G401 (cell line): Measurements from ENCODE around the gene SLC5A9. TPM values are rescaled to one million over a fixed set of nuclear protein-coding genes. Genes with fewer than 3 reads are reported as not detected.
"Not testable (repeated sequence)": the region's sequence is repeated elsewhere in the genome, so short reads cannot be mapped to it uniquely, and the experiment has no call there.

Experiments
- DNase-seq: peaks from one replicate; pipeline ENCODE4 v3.0.0-alpha.2; 2015; ENCODE audit warnings: low spot score
- in situ Hi-C: cut with HindIII; loops from 2 replicates; pipeline ENCODE4 v1.10.0; 2016; ENCODE audit warnings: low sequenced_read_pairs, mixed read lengths
- total RNA-seq: library from RNA; depleted of rRNA; stranded (reverse); fragments of >200 nt; shearing (Covaris generic); gene quantifications from 2 replicates; pipeline ENCODE4 v1.2.3, GENCODE V29; 2014

The SLC5A9 gene
- total RNA-seq, 1 experiment from 2014 or later, result not detected

GRCh38 chr1:48232722-48233121 is 10.2 kb downstream of the SLC5A9 start:
- DNase-seq, result no peak
- in situ Hi-C loops, result no loop called here

GRCh38 chr1:48233666-48234485 is 11.4 kb downstream of the SLC5A9 start:
- DNase-seq, result no peak
- in situ Hi-C loops, result no loop called here

GRCh38 chr1:48235652-48236051 is 13.1 kb downstream of the SLC5A9 start:
- no peak for DNase-seq
- in situ Hi-C loops, result no loop called here

GRCh38 chr1:48236716-48237470 is 14.4 kb downstream of the SLC5A9 start:
- in situ Hi-C loops, result no loop called here
- DNase-seq, result peak; percentile 40

DNA sequence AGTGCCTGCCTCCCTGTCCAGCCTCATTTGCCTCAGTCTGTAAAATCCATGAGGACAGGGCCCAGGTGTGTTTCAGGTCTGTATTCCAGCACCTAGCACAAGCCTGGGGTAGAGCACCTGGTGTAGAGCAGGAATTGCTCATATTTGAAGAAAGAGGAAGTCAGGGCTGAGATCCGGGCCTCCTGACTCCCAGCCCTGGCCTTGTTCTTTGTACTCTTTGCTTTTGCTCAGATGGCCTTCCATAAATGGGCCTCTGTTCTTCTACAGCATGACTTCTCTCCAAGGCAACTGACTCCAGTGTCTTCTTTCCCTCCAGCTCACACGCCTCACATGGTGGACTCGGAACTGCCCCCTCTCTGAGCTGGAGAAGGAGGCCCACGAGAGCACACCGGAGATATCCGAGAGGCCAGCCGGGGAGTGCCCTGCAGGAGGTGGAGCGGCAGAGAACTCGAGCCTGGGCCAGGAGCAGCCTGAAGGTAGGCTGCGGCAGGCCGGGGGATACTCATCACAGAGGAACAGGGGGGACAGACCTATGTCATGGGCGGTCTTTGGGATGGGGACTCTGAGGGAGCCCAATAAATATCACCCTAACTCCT is 19.7 kb downstream of the SLC5A9 start:
- no peak for DNase-seq
- in situ Hi-C loops, result no loop called here

- in situ Hi-C loops, result no loop called here
- DNase-seq, result no peak
Measured at GRCh38 chr1:48245106-48245505, 22.6 kb downstream of the SLC5A9 start.

DNA sequence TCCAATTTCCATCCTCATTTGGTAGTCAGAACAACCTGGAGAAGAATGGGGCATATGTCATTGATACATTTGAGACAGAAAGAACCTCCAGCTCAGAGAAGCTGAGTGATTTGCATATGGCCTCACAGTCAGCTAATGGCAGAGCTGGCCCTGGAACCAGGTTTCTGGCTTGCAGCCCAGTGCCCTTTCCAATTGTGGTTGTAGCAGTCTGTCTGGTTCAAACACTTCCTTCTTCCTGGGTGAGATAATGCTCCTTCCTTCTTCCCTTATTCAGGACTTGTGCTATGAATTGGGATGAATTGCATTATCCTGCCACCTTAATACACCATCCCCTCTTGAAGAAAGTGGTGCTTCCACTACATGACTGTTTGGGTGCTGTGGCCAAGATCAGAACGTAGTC is 24.2 kb downstream of the SLC5A9 start:
- in situ Hi-C loops, result no loop called here
- peak; percentile 76 for DNase-seq

DNA sequence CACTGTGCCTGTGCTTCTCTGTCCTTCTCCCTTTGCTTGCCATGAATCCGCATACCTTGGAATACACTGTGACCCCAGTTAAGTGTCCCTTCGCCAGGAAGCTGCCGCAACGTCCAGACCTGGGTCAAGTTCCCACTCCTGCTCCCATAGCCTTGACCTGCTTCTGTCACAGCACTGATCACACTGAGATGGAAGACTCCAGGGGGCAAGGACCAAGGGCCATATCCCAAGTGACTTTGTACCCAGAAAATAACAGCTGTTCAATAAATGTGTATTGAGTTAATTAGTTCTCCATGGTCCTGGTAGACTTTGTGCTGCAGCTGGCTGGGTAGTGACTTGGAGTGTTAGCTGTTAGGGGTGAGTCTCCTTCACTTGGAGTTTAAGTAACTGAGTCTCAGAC is 25.8 kb downstream of the SLC5A9 start:
- no peak for DNase-seq
- in situ Hi-C loops, result no loop called here

DNA sequence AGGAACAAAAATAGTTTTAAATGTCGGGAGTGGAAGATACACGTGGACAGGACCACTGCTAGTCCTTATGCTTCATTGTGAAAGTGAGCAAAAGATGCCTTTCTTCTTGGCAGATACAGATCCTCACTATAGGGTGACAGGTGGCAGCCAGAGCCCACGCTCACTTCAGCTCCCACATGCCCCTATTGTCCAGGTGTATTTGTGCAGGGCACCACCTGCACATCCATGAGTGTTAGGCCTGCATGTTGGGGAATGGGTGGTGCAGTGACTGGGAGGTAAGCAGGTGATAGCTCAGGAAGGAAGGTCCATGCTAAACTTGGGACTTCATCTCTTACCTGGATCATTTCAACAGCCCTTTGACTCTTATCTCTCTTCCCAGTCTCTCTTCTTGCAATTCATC is 27.4 kb downstream of the SLC5A9 start:
- in situ Hi-C loops, result no loop called here
- no peak for DNase-seq

DNA sequence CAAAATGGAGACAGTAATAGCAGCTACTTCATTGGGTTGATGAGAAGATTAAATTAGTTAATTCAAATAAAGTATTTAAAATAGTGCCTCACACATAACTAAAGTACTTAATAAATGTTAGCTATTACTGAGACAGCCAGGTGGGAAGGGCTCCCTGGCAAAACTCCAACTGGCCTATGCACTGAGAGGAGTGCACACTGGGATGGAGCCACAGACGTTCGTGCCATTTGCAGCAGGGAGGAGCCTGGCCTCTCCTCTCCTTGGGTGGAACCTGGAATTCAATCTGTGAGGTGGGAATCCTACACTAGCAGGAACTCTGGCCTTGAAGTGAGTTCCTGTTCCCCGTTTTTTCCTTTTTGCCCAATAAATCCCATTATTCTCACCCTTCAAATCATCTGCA is 28.1 kb downstream of the SLC5A9 start:
- in situ Hi-C loops, result no loop called here
- no peak for DNase-seq

DNA sequence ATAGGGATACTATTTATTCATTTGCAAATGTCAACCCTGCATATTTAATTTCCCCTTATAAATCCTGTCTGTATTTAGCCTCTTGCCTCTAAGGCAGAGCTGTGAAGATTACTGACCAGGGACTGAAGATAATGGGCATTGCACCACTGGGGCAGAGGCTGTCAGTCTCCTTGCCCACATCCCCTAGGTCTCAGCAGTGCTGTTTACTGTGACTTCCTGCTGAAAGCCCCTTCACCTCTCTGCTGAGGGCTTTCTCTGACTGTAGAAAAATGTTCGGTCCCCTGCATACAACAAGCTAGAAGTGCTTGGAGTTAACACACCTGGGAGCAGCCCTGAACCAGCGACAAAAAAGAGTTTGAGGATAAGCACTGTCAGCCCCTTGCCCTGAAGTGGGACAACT is 28.8 kb downstream of the SLC5A9 start:
- in situ Hi-C loops, result no loop called here
- DNase-seq, result no peak

DNA sequence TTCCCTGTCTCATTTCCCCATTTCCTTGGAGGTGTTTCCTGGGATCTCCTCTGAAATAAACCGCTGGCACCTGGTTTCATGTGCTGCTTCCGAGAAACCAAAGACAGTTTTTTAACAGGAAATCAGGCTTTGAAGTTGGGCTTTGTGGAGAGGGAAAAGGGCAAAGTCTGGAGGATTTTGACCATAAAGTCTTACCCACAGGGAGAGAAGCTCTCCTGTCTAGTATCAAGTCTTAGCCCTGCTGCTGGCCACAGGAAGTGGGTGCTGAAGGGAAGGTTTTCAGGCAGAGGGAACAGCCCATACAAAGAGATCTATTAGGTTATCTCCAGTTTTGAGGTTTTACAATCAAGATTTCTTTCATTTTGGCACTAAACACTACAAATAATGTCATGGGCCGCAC is 29.3 kb downstream of the SLC5A9 start:
- no peak for DNase-seq
- in situ Hi-C loops, result no loop called here

- in situ Hi-C loops, result no loop called here
- DNase-seq, result no peak
Measured at GRCh38 chr1:48254254-48254653, 31.7 kb downstream of the SLC5A9 start.

- in situ Hi-C loops, result no loop called here
Measured at GRCh38 chr1:48258106-48258505, 35.6 kb downstream of the SLC5A9 start.

DNA sequence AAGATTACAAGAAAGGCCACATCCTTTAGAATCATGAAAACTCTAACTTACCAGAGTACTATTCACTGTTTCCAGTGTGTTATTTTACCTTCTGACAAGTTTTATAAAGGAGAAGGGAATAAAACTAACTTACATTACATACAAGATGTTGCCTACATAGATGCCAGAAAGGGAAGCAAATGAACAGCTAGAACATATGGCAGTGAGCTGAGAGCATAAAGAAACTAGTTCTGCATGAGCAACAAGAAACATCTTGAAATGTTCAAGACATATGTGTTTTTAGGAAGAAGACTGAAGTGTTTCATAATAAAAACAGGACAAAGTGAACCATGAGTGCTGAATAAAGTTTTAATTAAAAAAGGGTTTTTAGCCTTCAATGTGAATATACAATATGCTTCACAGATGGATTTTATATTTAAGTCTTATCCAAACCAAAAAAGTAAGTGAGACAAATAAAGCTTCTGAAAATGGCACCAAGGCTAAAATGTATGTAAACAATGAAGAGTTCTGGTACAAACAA is 39.4 kb downstream of the SLC5A9 start:
- no peak for DNase-seq
- in situ Hi-C loops, result no loop called here

More at GRCh38 chr1:48258106-48258505, 35.6 kb downstream of the SLC5A9 start:
- no peak for DNase-seq

- in situ Hi-C loops, result no loop called here
- DNase-seq, result no peak
Measured at GRCh38 chr1:48263041-48263440, 40.5 kb downstream of the SLC5A9 start.

- in situ Hi-C loops, result no loop called here
- no peak for DNase-seq
Measured at GRCh38 chr1:48266576-48266975, 44.1 kb downstream of the SLC5A9 start.

DNA sequence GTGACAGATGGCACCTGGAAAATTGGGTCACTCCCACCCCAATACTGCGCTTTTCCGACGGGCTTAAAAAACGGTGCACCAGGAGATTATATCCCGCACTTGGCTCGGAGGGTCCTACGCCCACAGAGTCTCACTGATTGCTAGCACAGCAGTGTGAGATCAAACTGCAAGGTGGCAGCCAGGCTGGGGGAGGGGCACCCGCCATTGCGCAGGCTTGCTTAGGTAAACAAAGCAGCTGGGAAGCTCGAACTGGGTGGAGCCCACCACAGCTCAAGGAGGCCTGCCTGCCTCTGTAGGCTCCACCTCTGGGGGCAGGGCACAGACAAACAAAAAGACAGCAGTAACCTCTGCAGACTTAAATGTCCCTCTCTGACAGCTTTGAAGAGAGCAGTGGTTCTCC is 54.9 kb downstream of the SLC5A9 start:
- DNase-seq, in situ Hi-C loops: not testable (repeated sequence)

GRCh38 chr1:48282329-48282728 is 59.8 kb downstream of the SLC5A9 start:
- DNase-seq, in situ Hi-C loops: not testable (repeated sequence)
